H1 (cell line): ENCODE measurements around the gene TSHR. TPM values are rescaled to one million over a fixed set of nuclear protein-coding genes. Genes with fewer than 3 reads are reported as not detected.

ENCODE experiments used
- CTCF ChIA-PET: fragments of 300-600 bp; sonication (Branson Sonifier 250); formaldehyde crosslinking; loops from one replicate; lab custom pipeline; 2021; ENCODE audit not compliant: partially characterized antibody; lab: Charles Lee
- POLR2A ChIA-PET: fragments of 300-600 bp; sonication (Branson Sonifier 250); formaldehyde crosslinking; loops from one replicate; lab custom pipeline; 2021; ENCODE audit warnings: inconsistent platforms; ENCODE audit not compliant: partially characterized antibody; lab: Charles Lee
- DNase-seq, 2 experiments: peaks; one replicate each; pipeline versions ENCODE4 v3.0.0 to v3.0.0-alpha.2; 2010 to 2022; ENCODE audit warnings: low spot score in 2 of 2, low read depth in 1 of 2, mixed read lengths in 1 of 2
- FAIRE-seq: peaks from 2 replicates; lab custom pipeline; 2011; peaks lifted over from hg19 to GRCh38; lab: Jason Lieb, UNC
- H2AFZ ChIP-seq: 2 replicates; pipeline ENCODE4 v1.8.1; 2012; ENCODE audit warnings: low read length, inconsistent platforms
- H2AK5ac ChIP-seq: 2 replicates; pipeline ENCODE4 v1.6.1; 2013; ENCODE audit warnings: low read depth, low read length
- H2BK120ac ChIP-seq: replicated peaks from 2 replicates; pipeline ENCODE3; 2013; ENCODE audit warnings: low read depth, low read length, inconsistent platforms
- H2BK12ac ChIP-seq: 2 replicates; pipeline ENCODE4 v1.6.1; 2013; ENCODE audit warnings: low read depth, low read length
- H2BK15ac ChIP-seq: 2 replicates; pipeline ENCODE4 v1.6.1; 2013; ENCODE audit warnings: low read length
- H2BK20ac ChIP-seq: 2 replicates; pipeline ENCODE4 v1.6.1; 2013; ENCODE audit warnings: low read length
- H2BK5ac ChIP-seq: 2 replicates; pipeline ENCODE4 v1.6.1; 2013; ENCODE audit warnings: low read depth, low read length
- H3K14ac ChIP-seq: 2 replicates; pipeline ENCODE4 v1.6.1; 2013; ENCODE audit warnings: inconsistent platforms; ENCODE audit not compliant: insufficient read length
- H3K18ac ChIP-seq: 2 replicates; pipeline ENCODE4 v1.6.1; 2013; ENCODE audit warnings: low read length; ENCODE audit errors: extremely low read depth
- H3K23ac ChIP-seq: 2 replicates; pipeline ENCODE4 v1.6.1; 2013; ENCODE audit warnings: inconsistent platforms; ENCODE audit not compliant: insufficient read length
- H3K23me2 ChIP-seq: 2 replicates; pipeline ENCODE4 v1.6.1; 2013; ENCODE audit warnings: low read depth, low read length
- H3K27ac ChIP-seq: 2 replicates; pipeline ENCODE4 v1.6.1; 2011; ENCODE audit warnings: low read depth, low read length, inconsistent platforms
- H3K27me3 ChIP-seq, 4 experiments: replicated peaks in 1 of 4; 1 replicate in 1 of 4; 2 replicates in 3 of 4; pipeline versions ENCODE4 v1.6.1 to v1.8.1; 2011 to 2013; ENCODE audit warnings: low read length in 3 of 4, mild to moderate bottlenecking in 3 of 4, inconsistent platforms in 2 of 4, mixed read lengths in 2 of 4, moderate library complexity in 1 of 4; ENCODE audit not compliant: control insufficient read depth in 3 of 4, insufficient read depth in 3 of 4; ENCODE audit errors: extremely low read depth in 1 of 4
- H3K36me3 ChIP-seq, 4 experiments: 2 replicates each; pipeline versions ENCODE4 v1.6.1 to v1.8.1; 2011 to 2013; ENCODE audit warnings: mild to moderate bottlenecking in 4 of 4, low read length in 3 of 4, moderate library complexity in 2 of 4, control low read depth in 1 of 4, inconsistent platforms in 1 of 4; ENCODE audit not compliant: insufficient read depth in 4 of 4, control insufficient read depth in 2 of 4
- H3K4ac ChIP-seq: replicated peaks from 2 replicates; pipeline ENCODE3; 2013; ENCODE audit warnings: low read length, low read depth, mixed read lengths, inconsistent platforms; ENCODE audit not compliant: insufficient read length
- H3K4me1 ChIP-seq, 4 experiments: replicated peaks in 1 of 4; 1 replicate in 1 of 4; 2 replicates in 3 of 4; pipeline versions ENCODE4 v1.6.1 to v1.8.1; 2011 to 2013; ENCODE audit warnings: low read length in 3 of 4, inconsistent platforms in 2 of 4, mixed read lengths in 1 of 4; ENCODE audit not compliant: insufficient read depth in 4 of 4, control insufficient read depth in 3 of 4
- H3K4me2 ChIP-seq, 2 experiments: 2 replicates each; pipeline versions ENCODE4 v1.6.1 to v1.8.1; 2011 to 2013; ENCODE audit warnings: low read depth in 2 of 2, low read length in 2 of 2, control low read depth in 1 of 2, inconsistent platforms in 1 of 2, mild to moderate bottlenecking in 1 of 2; ENCODE audit not compliant: insufficient read depth in 1 of 2
- H3K4me3 ChIP-seq, 4 experiments: fragments of 200-600, 300-600 bp in 1 of 4; sonication (generic), shearing (Covaris generic), sonication (Bioruptor Twin) in 1 of 4; 2 replicates each; pipeline versions ENCODE4 v1.5.1 to v1.8.1; 2011 to 2016; ENCODE audit warnings: low read length in 4 of 4, low read depth in 3 of 4, control low read depth in 2 of 4, inconsistent platforms in 2 of 4, mild to moderate bottlenecking in 2 of 4, mixed read lengths in 1 of 4, moderate library complexity in 1 of 4; ENCODE audit not compliant: insufficient read depth in 2 of 4; ENCODE audit errors: extremely low read depth in 1 of 4
- H3K56ac ChIP-seq: replicated peaks from 2 replicates; pipeline ENCODE3; 2013; ENCODE audit warnings: low read depth, mild to moderate bottlenecking, mixed read lengths, low read length, inconsistent platforms; ENCODE audit not compliant: insufficient read length
- H3K79me1 ChIP-seq: 2 replicates; pipeline ENCODE4 v1.6.1; 2013; ENCODE audit warnings: low read depth, low read length, control low read depth
- H3K79me2 ChIP-seq, 2 experiments: 2 replicates each; pipeline versions ENCODE4 v1.6.1 to v1.8.1; 2012 to 2013; ENCODE audit warnings: low read length in 2 of 2, mild to moderate bottlenecking in 2 of 2, inconsistent platforms in 1 of 2; ENCODE audit not compliant: insufficient read depth in 2 of 2, control insufficient read depth in 1 of 2
- H3K9ac ChIP-seq, 4 experiments: replicated peaks in 1 of 4; 1 replicate in 1 of 4; 2 replicates in 3 of 4; pipeline versions ENCODE4 v1.6.1 to v1.8.1; 2011 to 2013; ENCODE audit warnings: low read depth in 3 of 4, low read length in 3 of 4, control low read depth in 2 of 4, mild to moderate bottlenecking in 2 of 4, moderate library complexity in 2 of 4, inconsistent platforms in 1 of 4; ENCODE audit errors: extremely low read depth in 1 of 4
- H3K9me3 ChIP-seq, 2 experiments: 2 replicates each; pipeline versions ENCODE4 v1.6.1 to v1.8.1; 2012 to 2013; ENCODE audit warnings: mild to moderate bottlenecking in 2 of 2, moderate library complexity in 2 of 2, control low read depth in 1 of 2, inconsistent platforms in 1 of 2, low read depth in 1 of 2, low read length in 1 of 2, mixed read lengths in 1 of 2; ENCODE audit not compliant: insufficient read depth in 2 of 2
- H4K20me1 ChIP-seq, 2 experiments: replicated peaks in 1 of 2; 2 replicates each; pipeline versions ENCODE3 to v1.8.1; 2011 to 2013; ENCODE audit warnings: inconsistent platforms in 2 of 2, low read length in 2 of 2, mild to moderate bottlenecking in 1 of 2; ENCODE audit not compliant: insufficient read depth in 2 of 2, control insufficient read depth in 1 of 2
- H4K5ac ChIP-seq: 2 replicates; pipeline ENCODE4 v1.6.1; 2013; ENCODE audit warnings: low read length, low read depth, mixed read lengths, inconsistent platforms; ENCODE audit not compliant: insufficient read length
- H4K8ac ChIP-seq: 2 replicates; pipeline ENCODE4 v1.8.0; 2013; ENCODE audit warnings: mild to moderate bottlenecking, moderate library complexity, low read length, inconsistent platforms; ENCODE audit not compliant: insufficient read depth; ENCODE audit errors: extremely low read depth
- H4K91ac ChIP-seq: replicated peaks from 2 replicates; pipeline ENCODE3; 2013; ENCODE audit warnings: low read length, mixed read lengths, inconsistent platforms; ENCODE audit not compliant: insufficient read length
- GTF2F1 ChIP-seq: IDR thresholded peaks from 2 replicates; pipeline ENCODE4 v1.6.1; 2012; ENCODE audit warnings: low read depth, low read length, improper control_type of control experiment, borderline replicate concordance
- RFX5 ChIP-seq: IDR thresholded peaks from 2 replicates; pipeline ENCODE4 v1.6.1; 2011; ENCODE audit warnings: low read depth, low read length, improper control_type of control experiment, borderline replicate concordance
- RNF2 ChIP-seq: fragments of 200-900, 300-1000 bp; sonication (generic); IDR thresholded peaks from 2 replicates; pipeline ENCODE4 v1.7.1; 2016; ENCODE audit warnings: borderline replicate concordance, low read depth, mild to moderate bottlenecking, antibody characterized with exemption, low read length; ENCODE audit not compliant: poor library complexity, severe bottlenecking; ENCODE audit errors: missing control alignments
- SRF ChIP-seq: IDR thresholded peaks from 2 replicates; pipeline ENCODE4 v1.6.1; 2011; ENCODE audit warnings: mild to moderate bottlenecking, low read depth, low read length, moderate library complexity
- TAF7 ChIP-seq: optimal IDR thresholded peaks from 2 replicates; pipeline ENCODE3; 2011; ENCODE audit warnings: low read depth, mild to moderate bottlenecking, inconsistent platforms, low read length, moderate library complexity, borderline replicate concordance
- WGBS, 2 experiments: shearing (Covaris generic) in 1 of 2; methylation state at CpG; one replicate each; pipeline versions ENCODE4 v1.1.6 to v1.1.7; 2013 to 2015; ENCODE audit warnings: low lambda C conversion rate in 2 of 2, mixed read lengths in 2 of 2, inconsistent platforms in 1 of 2, low coverage in 1 of 2, missing lambda C conversion rate in 1 of 2; ENCODE audit not compliant: insufficient replicate concordance in 2 of 2, insufficient coverage in 1 of 2, insufficient read length in 1 of 2; ENCODE audit errors: extremely low coverage in 1 of 2, missing lambda C conversion rate in 1 of 2; 5-methylcytosine and 5-hydroxymethylcytosine counted together
- polyA plus RNA-seq, 7 experiments: library from polyadenylated mRNA; depleted of rRNA in 3 of 7; stranded (reverse) in 5 of 7; unstranded in 2 of 7; fragments of >200 nt in 5 of 7; fragments of 200-250 nt in 2 of 7; gene quantifications; 1 replicate in 5 of 7; 2 replicates in 1 of 7; 4 replicates in 1 of 7; pipeline versions ENCODE4 v1.2.1 to v1.2.3, GENCODE V29; 2011 to 2013; ENCODE audit warnings: missing spikeins in 2 of 7, mixed read lengths in 2 of 7
- total RNA-seq: library from RNA; stranded (reverse); fragmentation: NEBNext Ultra II Directional; extraction: Animal tissue kit (Norgen Biotek cat#: 25700); gene quantifications from 2 replicates; pipeline ENCODE4 v1.2.1, GENCODE V29; 2021

Gene TSHR
- total and polyA plus RNA-seq, 2 of the 8 experiments (the other 6 are each of a cell fraction or from before 2014, with no cell fraction given), result 0.27 TPM; not detected in 1

DNA sequence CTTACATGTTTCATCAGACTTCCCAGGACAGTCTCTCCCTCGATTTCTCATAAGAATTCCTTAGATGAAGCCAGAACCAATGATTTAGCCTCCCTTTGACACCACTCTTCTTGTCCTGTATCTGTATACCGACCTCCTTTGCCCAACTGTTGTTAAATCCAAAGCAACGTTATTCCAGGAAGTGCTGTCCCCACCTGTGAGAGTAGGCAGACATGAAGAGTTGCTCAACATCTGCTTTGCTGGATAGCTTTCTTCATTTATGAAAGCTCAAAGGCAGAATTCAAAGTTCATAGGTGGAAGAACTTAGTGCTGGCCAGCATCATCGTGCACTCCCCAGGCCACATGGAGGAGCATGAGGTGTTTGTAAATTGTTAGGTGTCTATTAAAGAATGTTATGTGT is 209.8 kb downstream of the TSHR start:
- no peak overlapping the region for H2AFZ ChIP-seq
- DNase-seq, result no peak
- H3K4me3 ChIP-seq, result no peak overlapping the region
- FAIRE-seq, result no peak
- no peak overlapping the region for H3K4me2 ChIP-seq
- H3K23ac ChIP-seq, result no peak overlapping the region
- H4K8ac ChIP-seq, result no peak overlapping the region
- 90% methylated on average over 4 of the region's 4 CpGs; no CpG with 5 or more reads in 1 of the 2 experiments for WGBS, 2 experiments
- H3K79me2 ChIP-seq, result no peaks in the 10 kb centered on the region
- H3K27me3 ChIP-seq, result no peaks in the 10 kb centered on the region
- H2BK12ac ChIP-seq, result no peak overlapping the region
- no peaks in the 10 kb centered on the region for H3K36me3 ChIP-seq
- peaks cover 0 to 5% (median under 1%) of the 10 kb centered on the region in 4 experiments; a peak in 3 of 7 replicates for H3K4me1 ChIP-seq
- POLR2A ChIA-PET, result no interaction called here
- no peak overlapping the region for H4K91ac ChIP-seq
- H3K18ac ChIP-seq, result no peak overlapping the region
- no peak overlapping the region for H2BK20ac ChIP-seq
- no peak overlapping the region for H3K4ac ChIP-seq
- no peak overlapping the region for H3K14ac ChIP-seq
- H4K5ac ChIP-seq, result no peak overlapping the region
- H2BK15ac ChIP-seq, result no peak overlapping the region
- no peak overlapping the region for H2BK5ac ChIP-seq
- peaks cover 5% of the 10 kb centered on the region; the same call in 1 of the 2 replicates for H3K23me2 ChIP-seq
- no peak overlapping the region for H3K27ac ChIP-seq
- no peaks in the 10 kb centered on the region for H3K79me1 ChIP-seq
- H4K20me1 ChIP-seq, result no peaks in the 10 kb centered on the region
- TF ChIP-seq GTF2F1, result no peak
- TF ChIP-seq SRF, result no peak
- TF ChIP-seq RFX5, result no peak
- no peak for TF ChIP-seq TAF7
- TF ChIP-seq RNF2, result no peak
- no peak overlapping the region for H3K9ac ChIP-seq
- H3K9me3 ChIP-seq, result no peaks in the 10 kb centered on the region
- no peak overlapping the region for H3K56ac ChIP-seq
- H2BK120ac ChIP-seq, result no peak overlapping the region
- H2AK5ac ChIP-seq, result no peak overlapping the region
- CTCF ChIA-PET, result interaction anchor here (0.6 to 9.0 kb wide), 17 partner anchors 6 to 952 kb away, joined by 3 to 65 read pairs (median 5); partner anchors contain the start of gene TSHR
